Lung (tissue), 12 donors: ENCODE measurements around the gene RAB44. TPM values are rescaled to one million over a fixed set of nuclear protein-coding genes. Genes with fewer than 3 reads are reported as not detected.

Experiments
- ATAC-seq: fragments of 200-7000 bp; cut with Tn5 transposase; one replicate; pipeline ENCODE4 v1.9.1; 2020; ENCODE audit warnings: moderate number of reproducible peaks; ENCODE audit not compliant: insufficient read depth, low FRiP score
- DNase-seq, 3 donors: peaks; one replicate each; pipeline ENCODE4 v3.0.0-alpha.2; 2013 to 2017
- H3K27ac ChIP-seq, 2 donors: one replicate each; pipeline ENCODE4 v1.5.1; 2013; ENCODE audit warnings: mild to moderate bottlenecking in 2 of 2, moderate library complexity in 2 of 2, control low read depth in 1 of 2, inconsistent platforms in 1 of 2, low read depth in 1 of 2, low read length in 1 of 2
- H3K27me3 ChIP-seq, 3 donors: one replicate each; pipeline ENCODE4 v1.5.1; 2013; ENCODE audit warnings: low read length in 2 of 3; ENCODE audit not compliant: control insufficient read depth in 3 of 3, insufficient read depth in 3 of 3
- H3K36me3 ChIP-seq, 4 donors: one replicate each; pipeline ENCODE4 v1.5.1; 2013; ENCODE audit warnings: low read length in 4 of 4, mild to moderate bottlenecking in 1 of 4, moderate library complexity in 1 of 4; ENCODE audit not compliant: control insufficient read depth in 4 of 4, insufficient read depth in 4 of 4
- H3K4me1 ChIP-seq, 5 donors: one replicate each; pipeline ENCODE4 v1.5.1; 2013; ENCODE audit warnings: low read length in 5 of 5, mild to moderate bottlenecking in 2 of 5, moderate library complexity in 1 of 5; ENCODE audit not compliant: control insufficient read depth in 5 of 5, insufficient read depth in 5 of 5
- H3K4me3 ChIP-seq: one replicate; pipeline ENCODE4 v1.5.1; 2013; ENCODE audit warnings: mild to moderate bottlenecking, control low read depth, moderate library complexity
- H3K9ac ChIP-seq, 2 donors: one replicate each; pipeline ENCODE4 v1.5.1; 2013; ENCODE audit warnings: low read length in 2 of 2, control low read depth in 1 of 2; ENCODE audit not compliant: insufficient read depth in 1 of 2
- H3K9me3 ChIP-seq, 4 donors: one replicate each; pipeline ENCODE4 v1.5.1; 2013; ENCODE audit warnings: low read length in 3 of 4, mild to moderate bottlenecking in 1 of 4, moderate library complexity in 1 of 4; ENCODE audit not compliant: control insufficient read depth in 4 of 4, insufficient read depth in 3 of 4
- WGBS, 2 donors: extraction: QIAGEN DNeasy Blood & Tissue Kit; methylation state at CpG; one replicate each; pipeline ENCODE4 v1.1.7; 2013; 5-methylcytosine and 5-hydroxymethylcytosine counted together
- polyA plus RNA-seq, 2 donors: library from polyadenylated mRNA; stranded (reverse); fragments of 200-250 nt; gene quantifications; one replicate each; pipeline ENCODE4 v1.2.1, GENCODE V29; 2013
- total RNA-seq, 2 donors: library from RNA; depleted of rRNA in 1 of 2; stranded (reverse); fragments of >200 nt in 1 of 2; gene quantifications; one replicate each; pipeline ENCODE4 v1.2.1, GENCODE V29; 2014 to 2021
- TF ChIP-seq, protein P1 (sequence below): IDR thresholded peaks from 2 replicates; pipeline ENCODE4 v1.5.1; 2012; ENCODE audit warnings: mild to moderate bottlenecking; ENCODE audit errors: control extremely low read depth, extremely low read depth
- donor health status: control.
- donor health status: control.
- donor health status: Bipolar disorder and iron deficiency.
- donor health status: healthy.
- donor health status: DM: yes; HTN: yes; CAD: no.

Gene RAB44
- total and polyA plus RNA-seq, 4 donors: 0.26 to 1.5 (median 0.91) TPM

DNA sequence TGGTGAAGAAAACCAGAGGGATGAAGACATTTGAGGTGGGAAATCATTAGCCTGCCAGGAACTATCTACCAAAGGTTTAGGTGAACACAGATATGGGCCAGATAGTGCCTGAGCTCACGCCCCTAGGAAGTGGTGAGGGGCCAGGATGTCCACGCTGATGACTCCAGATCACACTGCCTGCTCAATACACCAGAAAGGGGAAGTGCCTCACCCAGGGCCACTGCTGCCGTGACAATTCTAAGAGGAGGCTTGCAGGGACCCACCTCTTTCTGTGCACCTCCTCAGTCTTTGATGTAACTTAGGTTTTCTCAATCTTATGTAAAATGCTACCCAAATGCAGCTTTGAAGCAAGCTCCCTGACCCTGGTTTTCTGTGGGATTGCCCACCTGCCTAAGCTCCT lies 5.4 kb upstream of the RAB44 start:
- TF ChIP-seq, protein P1, sequence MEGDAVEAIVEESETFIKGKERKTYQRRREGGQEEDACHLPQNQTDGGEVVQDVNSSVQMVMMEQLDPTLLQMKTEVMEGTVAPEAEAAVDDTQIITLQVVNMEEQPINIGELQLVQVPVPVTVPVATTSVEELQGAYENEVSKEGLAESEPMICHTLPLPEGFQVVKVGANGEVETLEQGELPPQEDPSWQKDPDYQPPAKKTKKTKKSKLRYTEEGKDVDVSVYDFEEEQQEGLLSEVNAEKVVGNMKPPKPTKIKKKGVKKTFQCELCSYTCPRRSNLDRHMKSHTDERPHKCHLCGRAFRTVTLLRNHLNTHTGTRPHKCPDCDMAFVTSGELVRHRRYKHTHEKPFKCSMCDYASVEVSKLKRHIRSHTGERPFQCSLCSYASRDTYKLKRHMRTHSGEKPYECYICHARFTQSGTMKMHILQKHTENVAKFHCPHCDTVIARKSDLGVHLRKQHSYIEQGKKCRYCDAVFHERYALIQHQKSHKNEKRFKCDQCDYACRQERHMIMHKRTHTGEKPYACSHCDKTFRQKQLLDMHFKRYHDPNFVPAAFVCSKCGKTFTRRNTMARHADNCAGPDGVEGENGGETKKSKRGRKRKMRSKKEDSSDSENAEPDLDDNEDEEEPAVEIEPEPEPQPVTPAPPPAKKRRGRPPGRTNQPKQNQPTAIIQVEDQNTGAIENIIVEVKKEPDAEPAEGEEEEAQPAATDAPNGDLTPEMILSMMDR: no peak
- peaks cover 0 to 1% (median 0%) of the 10 kb centered on the region in 4 donors for H3K36me3 ChIP-seq
- no peaks in the 10 kb centered on the region for H3K27me3 ChIP-seq
- no peak for DNase-seq
- no peak overlapping the region for H3K4me3 ChIP-seq
- peaks cover 0 to 5% (median 0%) of the 10 kb centered on the region in 5 donors for H3K4me1 ChIP-seq
- H3K9me3 ChIP-seq: no peaks in the 10 kb centered on the region
- no peak overlapping the region for H3K27ac ChIP-seq
- 28 to 51% methylated on average over 3 of the region's 3 CpGs for WGBS, 2 donors
- no peak overlapping the region for H3K9ac ChIP-seq
- ATAC-seq: no peak

DNA sequence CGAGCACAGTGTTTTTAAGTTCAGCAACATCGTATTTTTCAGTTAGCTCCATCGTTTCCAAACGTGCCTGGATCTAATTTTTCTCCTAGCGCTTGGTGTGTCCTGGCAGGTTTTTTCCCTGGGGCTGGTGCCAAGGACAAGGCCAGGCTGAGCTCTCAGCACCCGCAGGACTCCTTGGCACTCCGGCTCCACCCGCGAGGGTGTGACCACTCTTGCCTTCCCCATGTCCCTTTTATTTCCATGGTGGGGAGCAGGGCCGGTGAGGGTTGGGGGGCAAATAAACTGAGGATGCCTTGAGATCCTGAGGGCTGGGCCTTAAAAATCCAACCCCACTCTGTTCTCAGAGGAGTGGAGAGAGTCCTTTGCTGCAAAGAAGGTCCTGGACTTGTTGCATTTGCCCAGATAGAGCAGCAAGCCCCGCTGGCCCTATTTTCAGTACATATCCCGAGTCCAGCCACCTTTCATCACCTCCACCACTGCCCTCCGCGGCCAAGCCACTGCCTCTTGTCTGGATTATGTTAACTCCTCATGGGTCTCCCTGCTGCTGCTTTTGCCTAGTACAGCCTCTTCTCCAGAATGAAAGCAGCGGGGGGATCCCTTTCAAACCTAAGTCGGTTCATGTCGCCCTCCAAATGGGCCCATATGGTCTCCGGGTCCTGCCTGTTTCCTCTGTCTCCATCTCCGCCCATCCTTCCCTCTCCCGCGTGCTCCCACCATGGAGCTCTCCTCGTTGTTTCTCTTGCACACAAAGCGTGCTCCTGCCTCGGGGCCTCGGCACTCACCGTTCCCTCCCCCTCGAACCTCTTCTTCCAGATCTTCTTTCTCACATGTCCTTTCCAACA lies 4.5 kb upstream of the RAB44 start:
- 72 to 86% methylated on average over 27 of the region's 27 CpGs for WGBS, 2 donors
- DNase-seq (no peak), ATAC-seq (no peak)
- H3K27me3 ChIP-seq: no peaks in the 10 kb centered on the region
- H3K4me3 ChIP-seq: no peak overlapping the region
- H3K4me1 ChIP-seq: peaks cover 0 to 5% (median 0%) of the 10 kb centered on the region in 5 donors
- H3K9me3 ChIP-seq: no peaks in the 10 kb centered on the region
- TF ChIP-seq, protein P1: no peak
- no peak overlapping the region for H3K9ac ChIP-seq
- no peaks in the 10 kb centered on the region for H3K36me3 ChIP-seq
- H3K27ac ChIP-seq: no peak overlapping the region

DNA sequence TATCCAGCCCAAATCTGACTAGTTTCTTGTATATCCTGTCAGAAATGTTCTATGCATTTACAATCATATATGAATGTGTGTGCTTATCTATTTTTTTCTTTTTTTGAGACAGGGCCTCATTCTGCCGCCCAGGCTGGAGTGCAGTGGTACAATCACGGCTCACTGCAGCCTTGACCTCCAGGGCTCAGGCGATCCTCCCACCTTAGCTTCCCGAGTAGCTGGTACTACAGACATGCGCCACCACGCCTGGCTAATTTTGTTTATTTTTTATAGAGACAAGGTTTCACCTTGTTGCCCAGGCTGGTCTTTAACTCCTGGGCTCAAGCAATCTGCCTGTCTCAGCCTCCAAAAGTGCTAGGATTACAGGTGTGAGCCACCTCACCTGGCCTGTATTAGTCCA lies 3.0 kb upstream of the RAB44 start:
- no peaks in the 10 kb centered on the region for H3K36me3 ChIP-seq
- ATAC-seq (no peak), DNase-seq (no peak)
- TF ChIP-seq, protein P1: no peak
- no peak overlapping the region for H3K9ac ChIP-seq
- H3K4me3 ChIP-seq: no peak overlapping the region
- H3K4me1 ChIP-seq: peaks cover 0 to 5% (median 0%) of the 10 kb centered on the region in 5 donors
- no peaks in the 10 kb centered on the region for H3K27me3 ChIP-seq
- 95% methylated on average over 6 of the region's 6 CpGs for WGBS, 2 donors
- H3K27ac ChIP-seq: no peak overlapping the region
- no peaks in the 10 kb centered on the region for H3K9me3 ChIP-seq
